Stimulated activated CD4-positive, alpha-beta T cell treated with anti-CD3 and anti-CD28 coated beads, Interleukin-4, amount 100 ng/mL, for 48 hours (primary cell): ENCODE measurements around the gene NUTM2D.
"Not testable (repeated sequence)": the region's sequence is repeated elsewhere in the genome, so short reads cannot be mapped to it uniquely, and the experiment has no call there.

Experiments used
- DNase-seq, 2 donors: peaks; one replicate each; pipeline ENCODE4 v3.0.0-alpha.2; 2020; ENCODE audit warnings: low read depth in 2 of 2

Gene NUTM2D

GRCh38 chr10:87357444-87357843 lies at the start of gene NUTM2D:
NUTM2D (plus strand) TSS chr10:87357744; CDS start chr10:87358266, 522 bp downstream.
- not testable (repeated sequence) for DNase-seq

GRCh38 chr10:87308702-87309101 lies 48.8 kb upstream of the NUTM2D start:
- DNase-seq = not testable (repeated sequence)

- DNase-seq = not testable (repeated sequence)
Observed at GRCh38 chr10:87309657-87310056, 47.9 kb upstream of the NUTM2D start.

GRCh38 chr10:87311521-87311920 lies 46.0 kb upstream of the NUTM2D start:
- DNase-seq = not testable (repeated sequence)

DNA sequence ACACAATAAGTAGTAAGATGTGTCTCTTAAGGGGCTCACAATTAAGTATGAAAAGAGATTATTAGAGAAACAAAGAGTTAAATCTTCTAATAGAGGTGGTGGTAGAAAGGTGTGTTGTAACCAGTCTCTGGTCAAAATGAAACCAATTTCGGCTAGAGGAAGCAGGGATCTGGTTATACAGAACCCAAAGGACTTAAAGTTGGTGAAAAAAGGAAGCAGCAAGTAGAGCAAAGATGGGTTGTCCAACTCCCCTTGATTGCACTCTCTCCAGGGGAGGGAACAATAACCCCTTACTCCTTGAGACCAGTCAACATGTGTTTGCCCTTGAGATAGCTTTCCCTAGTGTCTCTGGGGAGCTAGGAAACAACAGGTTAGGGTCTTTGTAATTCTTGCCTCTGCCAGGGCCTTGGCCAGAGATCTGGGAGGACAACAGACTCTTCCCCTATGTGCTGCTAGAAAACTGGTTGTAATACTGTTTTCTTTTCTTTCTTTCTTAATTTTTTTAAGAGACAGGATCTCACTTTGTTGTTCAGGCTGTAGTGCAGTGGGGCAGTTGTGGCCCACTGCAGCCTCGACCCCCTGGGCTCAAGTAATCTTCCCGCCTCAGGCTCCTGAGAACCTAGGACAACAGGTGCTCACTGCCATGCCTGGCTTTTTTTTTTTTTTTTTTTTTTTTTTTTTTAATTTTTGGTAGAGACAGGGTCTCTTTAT lies 43.7 kb upstream of the NUTM2D start:
- not testable (repeated sequence) for DNase-seq

DNA sequence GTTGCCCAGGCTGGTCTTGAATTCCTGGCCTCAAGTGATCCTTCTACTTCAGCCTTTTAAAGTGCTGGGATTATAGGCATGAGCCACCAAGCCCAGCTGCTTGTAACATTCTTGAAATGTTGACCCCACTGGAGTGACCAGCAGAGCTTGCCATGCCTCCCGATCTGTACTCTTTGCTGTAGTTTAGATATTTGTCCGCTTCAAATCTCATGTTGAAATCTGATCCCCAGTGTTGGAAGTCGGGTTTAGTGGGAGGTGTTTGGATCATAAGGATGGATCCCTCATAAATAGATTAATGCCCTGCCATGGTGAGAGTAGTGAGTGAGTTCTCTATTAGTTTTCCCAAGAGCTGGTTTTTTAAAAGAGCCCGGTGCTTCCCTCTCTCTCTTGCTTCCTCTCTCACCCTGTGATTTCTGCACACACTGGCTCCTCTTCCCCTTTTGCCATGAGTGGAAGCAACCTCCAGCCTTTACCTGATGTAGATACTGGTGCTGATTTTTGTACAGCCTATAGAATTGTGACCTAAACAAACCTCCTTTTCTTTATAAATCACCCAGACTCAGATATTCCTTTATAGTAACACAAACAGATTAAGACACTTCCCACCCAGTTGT lies 43.1 kb upstream of the NUTM2D start:
- not testable (repeated sequence) for DNase-seq

- not testable (repeated sequence) for DNase-seq
Observed at GRCh38 chr10:87321505-87321904, 36.0 kb upstream of the NUTM2D start.

DNA sequence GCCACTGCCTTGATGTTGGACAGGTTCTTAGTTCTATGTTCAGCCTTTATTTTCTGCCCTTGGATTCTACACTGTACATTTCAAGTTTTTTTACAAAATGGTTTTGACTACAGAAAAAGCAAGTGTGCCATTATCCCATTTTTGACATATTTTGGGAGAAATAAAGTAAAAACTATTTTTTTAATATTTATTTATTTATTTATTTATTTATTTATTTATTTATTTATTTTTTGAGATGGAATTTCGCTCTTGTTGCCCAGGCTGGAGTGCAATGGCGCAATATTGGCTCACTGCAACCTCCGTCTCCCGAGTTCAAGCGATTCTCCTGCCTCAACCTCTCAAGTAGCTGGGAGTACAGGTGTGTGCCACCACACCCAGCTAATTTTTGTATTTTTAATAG lies 33.0 kb upstream of the NUTM2D start:
- DNase-seq = not testable (repeated sequence)

- DNase-seq = not testable (repeated sequence)
Observed at GRCh38 chr10:87327958-87328357, 29.6 kb upstream of the NUTM2D start.

GRCh38 chr10:87329131-87329530 lies 28.4 kb upstream of the NUTM2D start:
- DNase-seq = not testable (repeated sequence)

DNA sequence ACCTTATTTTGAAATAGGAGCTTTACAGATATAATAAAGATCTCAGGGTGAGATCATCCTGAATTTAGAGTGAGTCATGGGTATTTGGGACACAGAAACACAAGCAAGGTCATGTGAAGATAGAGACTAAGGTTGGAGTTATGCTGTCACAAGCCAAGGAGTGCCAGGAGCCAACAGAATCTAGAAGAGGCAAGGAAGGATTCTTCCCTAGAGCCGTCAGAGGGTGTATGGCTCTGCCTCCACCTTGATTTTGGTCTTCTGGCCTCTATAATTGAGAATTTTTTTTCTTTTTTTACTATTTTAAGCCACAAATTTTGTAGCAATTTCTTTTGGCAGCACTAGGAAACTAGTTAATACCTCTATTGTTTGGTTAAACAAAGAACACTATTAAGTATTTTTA lies 24.9 kb upstream of the NUTM2D start:
- not testable (repeated sequence) for DNase-seq

DNA sequence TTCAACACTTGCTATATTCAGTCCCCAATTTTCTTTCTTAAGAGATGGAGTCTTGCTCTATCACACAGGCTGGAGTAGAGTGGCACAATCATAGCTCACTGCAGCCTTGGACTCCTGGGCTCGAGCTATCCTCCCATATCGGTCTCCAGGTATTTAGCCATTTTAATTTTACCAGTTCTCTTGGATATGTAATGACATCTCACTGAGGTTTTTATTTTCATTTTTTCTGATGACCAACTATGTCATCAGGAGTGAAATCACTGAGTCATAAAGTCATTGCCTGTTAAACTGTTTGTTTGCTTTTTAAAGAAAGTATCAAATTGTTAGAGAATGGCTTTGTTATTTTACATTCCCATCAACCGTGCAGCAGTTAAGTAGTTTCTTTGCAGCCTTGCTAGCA lies 17.1 kb upstream of the NUTM2D start:
- DNase-seq = not testable (repeated sequence)

GRCh38 chr10:87341546-87342142 lies 15.9 kb upstream of the NUTM2D start:
- DNase-seq = peak in 1 of 2 donors; percentile 13

DNA sequence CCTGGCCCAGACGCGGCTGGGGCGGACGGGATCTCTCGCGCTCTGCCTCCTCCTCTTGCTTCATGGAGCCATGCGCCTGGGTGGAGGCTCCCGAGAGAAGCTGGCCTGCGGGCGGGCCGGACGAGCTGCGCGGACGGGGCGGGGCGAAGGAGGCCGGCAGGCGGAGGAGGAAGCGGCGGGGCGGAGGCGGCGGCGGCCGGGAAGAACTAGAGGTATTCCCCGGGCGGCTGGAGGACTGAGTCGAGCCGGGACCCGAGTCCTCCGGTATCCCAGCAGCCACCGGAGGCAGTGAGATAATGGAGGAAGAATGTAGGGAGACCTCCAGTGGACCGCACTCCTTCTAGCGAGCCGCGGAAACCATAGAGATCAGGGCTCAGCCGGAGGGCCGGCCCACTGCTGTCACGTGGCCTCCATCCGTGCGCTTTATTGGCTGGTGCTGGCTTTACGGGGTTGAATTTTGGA lies 15.3 kb upstream of the NUTM2D start:
- peak; percentile 63 to 65 for DNase-seq

- peak; percentile 61 to 75 for DNase-seq
Observed at GRCh38 chr10:87342711-87343258, 14.8 kb upstream of the NUTM2D start.

GRCh38 chr10:87345743-87346142 lies 11.8 kb upstream of the NUTM2D start:
- not testable (repeated sequence) for DNase-seq

GRCh38 chr10:87350161-87350560 lies 7.4 kb upstream of the NUTM2D start:
- DNase-seq = not testable (repeated sequence)

GRCh38 chr10:87352825-87353224 lies 4.7 kb upstream of the NUTM2D start:
- not testable (repeated sequence) for DNase-seq

DNA sequence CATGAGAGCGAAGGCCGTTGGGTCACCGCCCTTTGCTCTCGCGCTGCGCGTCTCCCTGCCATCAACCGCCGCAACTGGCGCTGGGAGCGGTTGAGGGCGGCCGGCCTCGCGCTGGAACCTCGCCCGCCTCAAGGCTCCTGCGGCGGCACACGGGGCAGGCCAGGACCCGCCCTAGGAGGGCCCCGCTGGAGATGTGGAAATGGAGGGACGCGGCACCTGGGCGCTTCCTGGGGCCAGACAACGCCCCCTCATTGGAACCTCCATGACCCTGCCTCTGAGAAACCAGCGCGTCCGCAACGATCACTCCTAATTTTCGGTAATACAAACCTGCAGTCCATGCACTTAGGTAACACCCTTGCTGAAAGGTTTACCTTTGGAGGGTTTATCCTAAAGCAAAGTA lies 2.4 kb upstream of the NUTM2D start:
- DNase-seq = not testable (repeated sequence)

GRCh38 chr10:87358159-87358558 lies 615 bp downstream of the NUTM2D start:
- DNase-seq = not testable (repeated sequence)

GRCh38 chr10:87369514-87370112 lies 12.1 kb downstream of the NUTM2D start:
- DNase-seq = not testable (repeated sequence)

GRCh38 chr10:87374091-87374490 lies 16.5 kb downstream of the NUTM2D start:
- not testable (repeated sequence) for DNase-seq
